Psoas muscle (tissue), 8 donors: ENCODE measurements around the gene ALDOC. TPM values are rescaled to one million over a fixed set of nuclear protein-coding genes. Genes with fewer than 3 reads are reported as not detected.

Experiments used
- ATAC-seq, 4 donors: fragments of 200-7000 bp; cut with Tn5 transposase; one replicate each; pipeline ENCODE4 v1.9.1; 2020; ENCODE audit warnings: moderate library complexity in 3 of 4, mild to moderate bottlenecking in 2 of 4
- DNase-seq, 2 donors: peaks; one replicate each; pipeline ENCODE4 v3.0.0-alpha.2; 2020
- H3K27ac ChIP-seq: fragments of 200-600 bp; one replicate; pipeline ENCODE4 v1.8.0; 2022
- H3K27me3 ChIP-seq, 3 donors: fragments of 200-600 bp in 1 of 3; one replicate each; pipeline versions ENCODE4 v1.6.1 to v1.8.0; 2013 to 2022; ENCODE audit warnings: low read length in 2 of 3, mild to moderate bottlenecking in 2 of 3, moderate library complexity in 1 of 3; ENCODE audit not compliant: insufficient read depth in 3 of 3
- H3K36me3 ChIP-seq, 2 donors: fragments of 200-600 bp in 1 of 2; one replicate each; pipeline versions ENCODE4 v1.6.1 to v1.8.0; 2013 to 2022; ENCODE audit warnings: low read depth in 1 of 2, mild to moderate bottlenecking in 1 of 2, moderate library complexity in 1 of 2; ENCODE audit not compliant: insufficient read depth in 1 of 2
- H3K4me1 ChIP-seq: fragments of 200-600 bp; one replicate; pipeline ENCODE4 v1.8.0; 2022
- H3K4me3 ChIP-seq: fragments of 200-600 bp; one replicate; pipeline ENCODE4 v1.8.0; 2022; ENCODE audit warnings: mild to moderate bottlenecking
- H3K9me3 ChIP-seq: fragments of 200-600 bp; one replicate; pipeline ENCODE4 v1.8.0; 2022
- WGBS, 3 donors: extraction: QIAGEN DNeasy Blood & Tissue Kit; methylation state at CpG; one replicate each; pipeline versions ENCODE4 v1.1.6 to v1.1.7; 2013; 5-methylcytosine and 5-hydroxymethylcytosine counted together
- intact Hi-C, 2 donors: fragments of 100-400 bp; cut with DNase I; formaldehyde crosslinking; loops; one replicate each; pipeline versions ENCODE4 v1.11.0 to v1.14.2; 2022
- polyA plus RNA-seq, 3 donors: library from polyadenylated mRNA; stranded (reverse); fragments of 200-250 nt; gene quantifications; one replicate each; pipeline ENCODE4 v1.2.3, GENCODE V29; 2013
- total RNA-seq, 4 donors: library from RNA; stranded (reverse); fragmentation: NEBNext Ultra II Directional in 2 of 4; extraction: Animal tissue kit (Norgen Biotek cat#: 25700) in 2 of 4; gene quantifications; one replicate each; pipeline versions ENCODE4 v1.2.1 to v1.2.4, GENCODE V29; 2021 to 2023
- TF ChIP-seq, protein P1 (sequence below): fragments of 200-600 bp; IDR thresholded peaks from one replicate; pipeline ENCODE4 v1.8.0; 2022; ENCODE audit warnings: antibody characterized with exemption
- donor health status: healthy with polysubstance abuse.
- donor health status: DM: no; HTN: no; CAD: no; lungs with moderate emphysema.
- donor health status: Bipolar disorder and iron deficiency.
- donor health status: healthy.
- donor health status: DM: yes; HTN: yes; CAD: no.
- donor health status: DM: no; HTN: no; CAD: no.
- donor health status: DM: no; HTN: no; CAD: no.
- donor health status: DM: yes; HTN: yes; CAD: no.

The ALDOC gene
- total and polyA plus RNA-seq, 7 donors: 1.2 to 2.9 (median 1.7) TPM

DNA sequence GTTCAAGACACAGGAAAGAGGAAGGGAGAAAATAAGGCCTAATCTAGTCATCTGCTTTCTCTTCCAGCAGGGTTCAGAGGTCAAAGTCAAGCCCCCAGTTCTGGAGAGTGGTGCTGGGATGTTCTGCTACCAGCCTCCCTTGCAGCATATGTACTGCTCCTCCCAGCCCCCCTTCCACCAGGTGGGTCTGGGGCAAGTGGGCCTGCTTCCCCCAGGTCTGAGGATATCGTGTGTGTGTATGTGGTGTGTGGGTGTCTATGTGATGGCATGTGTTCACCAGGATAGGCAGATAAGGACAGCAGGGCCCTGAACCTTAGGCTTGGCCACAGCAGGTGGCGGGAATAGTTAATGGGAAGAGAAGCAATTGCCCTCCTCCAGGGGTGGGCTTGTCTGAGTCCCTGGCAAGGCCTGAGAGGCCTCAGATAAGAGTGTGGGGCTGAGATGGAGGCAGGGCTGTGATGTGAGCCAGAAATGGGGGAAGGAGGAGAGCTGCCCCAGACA, 49.5 kb downstream of the ALDOC start:
- H3K27me3 ChIP-seq: peaks cover 0 to 12% (median 3%) of the 10 kb centered on the region in 3 donors
- H3K9me3 ChIP-seq: no peaks in the 10 kb centered on the region
- H3K36me3 ChIP-seq: no peaks in the 10 kb centered on the region
- H3K27ac ChIP-seq: no peak overlapping the region
- TF ChIP-seq, protein P1, sequence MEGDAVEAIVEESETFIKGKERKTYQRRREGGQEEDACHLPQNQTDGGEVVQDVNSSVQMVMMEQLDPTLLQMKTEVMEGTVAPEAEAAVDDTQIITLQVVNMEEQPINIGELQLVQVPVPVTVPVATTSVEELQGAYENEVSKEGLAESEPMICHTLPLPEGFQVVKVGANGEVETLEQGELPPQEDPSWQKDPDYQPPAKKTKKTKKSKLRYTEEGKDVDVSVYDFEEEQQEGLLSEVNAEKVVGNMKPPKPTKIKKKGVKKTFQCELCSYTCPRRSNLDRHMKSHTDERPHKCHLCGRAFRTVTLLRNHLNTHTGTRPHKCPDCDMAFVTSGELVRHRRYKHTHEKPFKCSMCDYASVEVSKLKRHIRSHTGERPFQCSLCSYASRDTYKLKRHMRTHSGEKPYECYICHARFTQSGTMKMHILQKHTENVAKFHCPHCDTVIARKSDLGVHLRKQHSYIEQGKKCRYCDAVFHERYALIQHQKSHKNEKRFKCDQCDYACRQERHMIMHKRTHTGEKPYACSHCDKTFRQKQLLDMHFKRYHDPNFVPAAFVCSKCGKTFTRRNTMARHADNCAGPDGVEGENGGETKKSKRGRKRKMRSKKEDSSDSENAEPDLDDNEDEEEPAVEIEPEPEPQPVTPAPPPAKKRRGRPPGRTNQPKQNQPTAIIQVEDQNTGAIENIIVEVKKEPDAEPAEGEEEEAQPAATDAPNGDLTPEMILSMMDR: no peak
- 95 to 100% (median 96%) methylated on average over 2 of the region's 2 CpGs for WGBS, 3 donors
- ATAC-seq (no peak), DNase-seq (no peak)
- intact Hi-C loops: no loop called here
- H3K4me3 ChIP-seq: no peak overlapping the region
- no peaks in the 10 kb centered on the region for H3K4me1 ChIP-seq

DNA sequence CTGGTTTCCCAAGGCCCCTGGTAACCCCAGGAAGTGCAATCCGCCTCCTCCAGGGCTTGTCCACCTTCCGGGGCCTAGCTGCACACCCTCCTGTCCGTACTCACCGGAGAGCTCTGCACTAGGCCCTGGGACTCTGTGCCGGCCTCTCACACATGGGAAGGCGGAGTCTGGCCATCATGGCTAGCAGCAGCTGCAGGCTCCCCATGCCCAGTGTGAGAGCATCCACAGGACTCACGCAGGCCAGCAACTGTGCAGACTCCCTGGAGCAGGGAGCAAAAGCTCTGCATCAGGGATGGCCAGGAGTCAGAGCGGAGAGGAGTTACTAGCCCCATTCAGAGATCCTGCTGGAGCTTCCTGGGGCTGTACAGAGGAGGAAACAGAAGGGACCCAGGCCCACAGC, 50.3 kb downstream of the ALDOC start:
- 57 to 65% (median 61%) methylated on average over 8 of the region's 8 CpGs for WGBS, 3 donors
- DNase-seq (no peak), ATAC-seq (no peak)
- Histone ChIP-seq H3K36me3 (no peaks in the 10 kb centered on the region), H3K9me3 (no peaks in the 10 kb centered on the region), H3K4me1 (no peaks in the 10 kb centered on the region), H3K4me3 (no peak overlapping the region), H3K27ac (no peak overlapping the region), H3K27me3 (peaks cover 0 to 7% (median 3%) of the 10 kb centered on the region in 3 donors)
- intact Hi-C loops: no loop called here
- TF ChIP-seq, protein P1: no peak

DNA sequence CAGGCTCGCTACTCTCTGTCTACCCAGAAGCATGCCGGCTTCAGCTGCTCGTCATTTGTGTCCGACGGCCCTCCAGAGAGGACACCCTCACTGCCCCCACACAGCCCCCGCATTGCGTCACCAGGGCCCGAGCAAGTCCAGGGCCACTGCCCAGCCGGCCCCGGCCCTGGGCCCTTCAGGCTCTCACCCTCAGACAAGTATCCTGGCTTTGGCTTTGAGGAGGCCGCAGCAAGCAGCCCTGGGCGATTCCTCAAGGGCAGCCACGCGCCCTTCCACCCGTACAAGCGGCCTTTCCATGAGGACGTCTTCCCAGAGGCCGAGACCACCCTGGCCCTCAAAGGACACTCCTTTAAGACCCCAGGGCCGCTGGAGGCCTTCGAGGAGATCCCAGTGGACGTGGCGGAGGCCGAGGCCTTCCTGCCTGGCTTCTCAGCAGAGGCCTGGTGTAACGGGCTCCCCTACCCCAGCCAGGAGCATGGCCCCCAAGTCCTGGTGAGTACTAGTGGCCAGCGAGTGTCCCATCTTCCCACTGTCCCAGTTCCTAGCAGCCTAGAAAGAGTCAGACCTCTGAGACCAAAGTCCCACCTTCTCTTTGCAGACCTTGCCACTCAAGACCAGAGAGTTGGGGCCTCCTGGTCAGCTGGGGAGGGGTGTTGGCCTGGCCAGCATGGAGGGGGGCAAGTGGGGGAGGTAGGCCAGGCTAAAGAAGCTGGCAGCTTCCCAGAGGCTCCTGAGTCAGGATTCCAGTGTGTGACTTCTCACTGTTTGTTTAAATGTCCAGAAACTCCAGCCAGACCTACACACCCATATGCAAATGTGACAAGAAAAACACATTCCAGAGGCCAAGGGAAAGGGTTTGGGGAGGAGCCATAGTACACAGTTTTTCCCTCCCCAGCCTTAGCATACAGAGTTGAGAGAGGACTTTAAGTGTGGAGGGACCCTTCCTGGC, 51.9 kb downstream of the ALDOC start:
- Histone ChIP-seq H3K4me1 (no peaks in the 10 kb centered on the region), H3K4me3 (no peak overlapping the region), H3K27me3 (no peaks in the 10 kb centered on the region), H3K27ac (no peak overlapping the region), H3K9me3 (no peaks in the 10 kb centered on the region), H3K36me3 (no peaks in the 10 kb centered on the region)
- no peak for DNase-seq
- 88 to 89% (median 89%) methylated on average over 25 of the region's 25 CpGs for WGBS, 3 donors
- ATAC-seq: no peak
- TF ChIP-seq, protein P1: no peak
- intact Hi-C loops: no loop called here

DNA sequence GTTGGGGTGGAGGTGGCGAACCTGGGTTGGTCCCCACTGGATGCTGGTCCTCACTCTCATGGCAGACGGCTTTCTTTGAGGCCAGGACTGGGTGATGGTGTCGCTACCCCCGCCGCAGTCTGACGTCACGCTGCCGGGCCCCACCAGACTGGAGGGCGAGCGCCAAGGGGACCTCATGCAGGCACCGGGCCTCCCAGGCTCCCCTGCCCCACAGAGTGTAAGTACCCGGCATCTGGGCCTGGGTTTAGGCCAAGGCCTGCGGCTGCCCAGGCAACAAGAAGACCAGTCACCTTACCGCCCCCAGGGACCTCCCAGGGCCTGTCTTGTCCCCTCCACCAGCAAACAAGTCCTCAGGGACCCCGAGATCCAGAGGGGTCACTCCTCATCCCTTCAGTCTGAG, 52.8 kb downstream of the ALDOC start:
- no peak overlapping the region for H3K27ac ChIP-seq
- TF ChIP-seq, protein P1: no peak
- DNase-seq: no peak

More for the DNA sequence above, 52.8 kb downstream of the ALDOC start:
- Histone ChIP-seq H3K27me3 (no peaks in the 10 kb centered on the region), H3K4me3 (no peak overlapping the region), H3K9me3 (no peaks in the 10 kb centered on the region), H3K4me1 (no peaks in the 10 kb centered on the region), H3K36me3 (no peaks in the 10 kb centered on the region)
- ATAC-seq: no peak
- intact Hi-C loops: no loop called here
- 80 to 85% (median 85%) methylated on average over 15 of the region's 15 CpGs for WGBS, 3 donors
